GM23338 (cell line): ENCODE measurements around the gene EEPD1. TPM values are rescaled to one million over a fixed set of nuclear protein-coding genes. Genes with fewer than 3 reads are reported as not detected.

ENCODE experiments used
- ATAC-seq: fragments of 200-7000 bp; cut with Tn5 transposase; 3 replicates; pipeline ENCODE4 v1.9.1; 2020
- DNase-seq: peaks from one replicate; pipeline ENCODE4 v3.0.0-alpha.2; 2015; ENCODE audit warnings: low spot score
- H2AFZ ChIP-seq: fragments of 200-600 bp; sonication (generic); 2 replicates; pipeline ENCODE4 v1.8.0; 2016; ENCODE audit warnings: antibody characterized with exemption, mild to moderate bottlenecking, moderate library complexity
- H3F3A ChIP-seq: fragments of 200-600 bp; sonication (generic); replicated peaks from 2 replicates; pipeline ENCODE4 v1.8.0; 2017; ENCODE audit warnings: antibody characterized with exemption, mixed run types, low read depth
- H3K27ac ChIP-seq: fragments of 200-600 bp; sonication (generic); 2 replicates; pipeline ENCODE4 v1.6.1; 2016; ENCODE audit warnings: low read depth
- H3K27me3 ChIP-seq: fragments of 200-600 bp; sonication (generic); 2 replicates; pipeline ENCODE4 v1.8.0; 2016; ENCODE audit warnings: mild to moderate bottlenecking, mixed run types, moderate library complexity; ENCODE audit not compliant: insufficient read depth
- H3K36me3 ChIP-seq: fragments of 200-600 bp; sonication (generic); 2 replicates; pipeline ENCODE4 v1.8.0; 2016; ENCODE audit warnings: mild to moderate bottlenecking; ENCODE audit not compliant: insufficient read depth
- H3K4me1 ChIP-seq: fragments of 200-600 bp; sonication (generic); 2 replicates; pipeline ENCODE4 v1.8.0; 2016; ENCODE audit warnings: mild to moderate bottlenecking, moderate library complexity; ENCODE audit not compliant: insufficient read depth
- H3K4me2 ChIP-seq: fragments of 200-600 bp; sonication (generic); 2 replicates; pipeline ENCODE4 v1.7.1; 2017; ENCODE audit warnings: mixed run types
- H3K4me3 ChIP-seq: fragments of 200-600 bp; sonication (generic); 2 replicates; pipeline ENCODE4 v1.6.1; 2016; ENCODE audit warnings: mixed run types
- H3K79me2 ChIP-seq: fragments of 200-600 bp; sonication (generic); replicated peaks from 2 replicates; pipeline ENCODE4 v1.8.0; 2017; ENCODE audit warnings: mild to moderate bottlenecking; ENCODE audit not compliant: insufficient read depth
- H3K9me2 ChIP-seq: fragments of 200-600 bp; sonication (generic); 2 replicates; pipeline ENCODE4 v1.8.0; 2017; ENCODE audit not compliant: insufficient read depth
- H4K20me1 ChIP-seq: fragments of 200-600 bp; sonication (generic); replicated peaks from 2 replicates; pipeline ENCODE4 v1.8.0; 2017; ENCODE audit warnings: mild to moderate bottlenecking; ENCODE audit not compliant: insufficient read depth
- H3K27ac Mint-ChIP-seq: 2 replicates; pipeline ENCODE4 v1.8.0; 2020; ENCODE audit warnings: inconsistent platforms, mild to moderate bottlenecking, moderate library complexity, mixed read lengths
- H3K27me3 Mint-ChIP-seq: 3 replicates; pipeline ENCODE4 v1.8.0; 2022; ENCODE audit warnings: low read depth, mild to moderate bottlenecking, moderate library complexity, mixed read lengths, inconsistent platforms; ENCODE audit not compliant: insufficient read depth, poor library complexity
- H3K36me3 Mint-ChIP-seq: 3 replicates; pipeline ENCODE4 v1.8.0; 2021; ENCODE audit warnings: low read depth, mild to moderate bottlenecking, inconsistent platforms, moderate library complexity, mixed read lengths
- H3K4me1 Mint-ChIP-seq: 3 replicates; pipeline ENCODE4 v1.8.0; 2020; ENCODE audit warnings: mild to moderate bottlenecking, inconsistent platforms, mixed read lengths
- H3K4me3 Mint-ChIP-seq: 3 replicates; pipeline ENCODE4 v1.8.0; 2021; ENCODE audit warnings: moderate library complexity, mild to moderate bottlenecking, inconsistent platforms, mixed read lengths
- H3K9me3 Mint-ChIP-seq: 3 replicates; pipeline ENCODE4 v1.8.0; 2020; ENCODE audit warnings: moderate library complexity, mild to moderate bottlenecking, inconsistent platforms, mixed read lengths
- CREB1 ChIP-seq: fragments of 250-450 bp; sonication (Bioruptor Pico); IDR thresholded peaks from 2 replicates; pipeline ENCODE4 v1.5.0; 2020; ENCODE audit warnings: low read depth, mild to moderate bottlenecking, moderate library complexity
- JUNB ChIP-seq: IDR thresholded peaks from one replicate; pipeline ENCODE4 v1.6.1; 2016; ENCODE audit warnings: antibody characterized with exemption; ENCODE audit not compliant: unreplicated experiment
- POLR2AphosphoS5 ChIP-seq: IDR thresholded peaks from 2 replicates; pipeline ENCODE4 v1.6.1; 2016; ENCODE audit warnings: antibody characterized with exemption, low read depth
- ZNF114 ChIP-seq: fragments of 250-450 bp; sonication (Bioruptor Pico); IDR thresholded peaks from 2 replicates; pipeline ENCODE4 v1.5.0; 2020; ENCODE audit warnings: mild to moderate bottlenecking, moderate library complexity
- ZNF462 ChIP-seq: fragments of 250-450 bp; sonication (Bioruptor Pico); IDR thresholded peaks from 2 replicates; pipeline ENCODE4 v1.5.0; 2020; ENCODE audit warnings: mild to moderate bottlenecking, moderate library complexity
- polyA plus RNA-seq: library from polyadenylated mRNA; unstranded; fragments of >200 nt; fragmentation: Nextera tagmentation; extraction: Ambion mirVana; gene quantifications from 2 replicates; pipeline ENCODE4 v1.2.1, GENCODE V29; 2016
- total RNA-seq: library from RNA; depleted of rRNA; stranded (reverse); fragments of >200 nt; shearing (Covaris generic); gene quantifications from 2 replicates; pipeline ENCODE4 v1.2.3, GENCODE V29; 2014

Gene EEPD1
- total and polyA plus RNA-seq, 2 experiments from 2014 or later = 4.1 to 17.1 TPM

- TF ChIP-seq ZNF462 (CRISPR knock-in tag) = no peak
Observed at GRCh38 chr7:36232971-36233550, 80.0 kb downstream of the EEPD1 start (continued).

- no peak overlapping the region for H3K27ac ChIP-seq
- peaks cover 12% of the 10 kb centered on the region for H3K9me3 Mint-ChIP-seq
- H3K4me3 ChIP-seq = no peak overlapping the region
- H3K4me1 ChIP-seq = no peaks in the 10 kb centered on the region
- H3K4me1 Mint-ChIP-seq = peaks cover 10% of the 10 kb centered on the region
- H3K9me2 ChIP-seq = no peaks in the 10 kb centered on the region
- H3K27me3 ChIP-seq = no peaks in the 10 kb centered on the region
- ATAC-seq (peak; percentile 92), DNase-seq (peak; percentile 62)
- peaks cover 2% of the 10 kb centered on the region for H3K27me3 Mint-ChIP-seq
- no peaks in the 10 kb centered on the region for H3F3A ChIP-seq
- no peak overlapping the region for H3K27ac Mint-ChIP-seq
- H3K79me2 ChIP-seq = 0 out of 2 replicates have a peak, but pooled peaks cover 2% of the 10 kb centered on the region
- no peaks in the 10 kb centered on the region for H4K20me1 ChIP-seq
- H3K36me3 Mint-ChIP-seq = peaks cover 29% of the 10 kb centered on the region
- H3K36me3 ChIP-seq = no peaks in the 10 kb centered on the region
- no peak overlapping the region for H3K4me2 ChIP-seq
- no peak overlapping the region for H2AFZ ChIP-seq
- TF ChIP-seq JUNB = no peak
- no peak for TF ChIP-seq POLR2AphosphoS5
- no peak for TF ChIP-seq CREB1
- no peak for TF ChIP-seq ZNF114 (CRISPR knock-in tag)
- no peak overlapping the region for H3K4me3 Mint-ChIP-seq
Observed at GRCh38 chr7:36236073-36236472, 83.0 kb downstream of the EEPD1 start.
